ENCODE results near the gene MMP15. TPM values are rescaled to one million over a fixed set of nuclear protein-coding genes. Genes with fewer than 3 reads are reported as not detected.
"Not testable (repeated sequence)": the region's sequence is repeated elsewhere in the genome, so short reads cannot be mapped to it uniquely, and the experiment has no call there.

Gene MMP15
- total RNA-seq, 1 donor from 2014 or later: 16.3 TPM

GRCh38 chr16:58057121-58057520, 31.6 kb downstream of the MMP15 start:
- TF ChIP-seq, protein P1, sequence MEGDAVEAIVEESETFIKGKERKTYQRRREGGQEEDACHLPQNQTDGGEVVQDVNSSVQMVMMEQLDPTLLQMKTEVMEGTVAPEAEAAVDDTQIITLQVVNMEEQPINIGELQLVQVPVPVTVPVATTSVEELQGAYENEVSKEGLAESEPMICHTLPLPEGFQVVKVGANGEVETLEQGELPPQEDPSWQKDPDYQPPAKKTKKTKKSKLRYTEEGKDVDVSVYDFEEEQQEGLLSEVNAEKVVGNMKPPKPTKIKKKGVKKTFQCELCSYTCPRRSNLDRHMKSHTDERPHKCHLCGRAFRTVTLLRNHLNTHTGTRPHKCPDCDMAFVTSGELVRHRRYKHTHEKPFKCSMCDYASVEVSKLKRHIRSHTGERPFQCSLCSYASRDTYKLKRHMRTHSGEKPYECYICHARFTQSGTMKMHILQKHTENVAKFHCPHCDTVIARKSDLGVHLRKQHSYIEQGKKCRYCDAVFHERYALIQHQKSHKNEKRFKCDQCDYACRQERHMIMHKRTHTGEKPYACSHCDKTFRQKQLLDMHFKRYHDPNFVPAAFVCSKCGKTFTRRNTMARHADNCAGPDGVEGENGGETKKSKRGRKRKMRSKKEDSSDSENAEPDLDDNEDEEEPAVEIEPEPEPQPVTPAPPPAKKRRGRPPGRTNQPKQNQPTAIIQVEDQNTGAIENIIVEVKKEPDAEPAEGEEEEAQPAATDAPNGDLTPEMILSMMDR (IDR thresholded peaks at IDR 0.05; ENCODE audit: unreplicated experiment): no peak
- H3K27ac Mint-ChIP-seq: no peak overlapping the region

DNA sequence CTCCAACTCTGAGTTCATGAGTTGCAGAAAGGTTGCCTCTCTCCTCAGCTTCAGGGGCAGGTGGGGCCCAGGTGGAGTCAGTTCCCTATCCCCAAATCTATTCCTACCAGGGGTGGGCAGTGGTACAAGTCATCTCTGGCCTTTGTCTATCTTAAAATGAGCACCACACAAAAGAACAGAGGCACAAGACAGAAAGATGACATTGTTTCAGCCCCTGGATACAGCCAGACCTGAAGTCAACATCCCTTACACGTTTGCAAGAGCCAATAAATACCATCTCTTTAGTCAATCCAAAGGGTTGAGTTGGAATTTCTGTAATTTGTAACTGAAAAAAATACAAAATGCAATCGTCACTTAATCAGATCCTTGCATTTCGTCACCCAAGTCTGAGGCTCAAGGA, 32.2 kb downstream of the MMP15 start:
- Mint-ChIP-seq H3K36me3 (no peaks in the 10 kb centered on the region), H3K27ac (no peak overlapping the region), H3K4me3 (no peak overlapping the region), H3K27me3 (ENCODE audit: low read depth) (no peaks in the 10 kb centered on the region), H3K9me3 (no peaks in the 10 kb centered on the region), H3K4me1 (peaks cover 3% of the 10 kb centered on the region)
- TF ChIP-seq, protein P1 (IDR thresholded peaks at IDR 0.05; ENCODE audit: unreplicated experiment): no peak
- no peak for DNase-seq (ENCODE audit: low spot score in 2 of 2, unreplicated experiment in 2 of 2)

More at GRCh38 chr16:58057121-58057520, 31.6 kb downstream of the MMP15 start:
- H3K27me3 Mint-ChIP-seq (ENCODE audit: low read depth): no peaks in the 10 kb centered on the region
- H3K4me1 Mint-ChIP-seq: peaks cover 3% of the 10 kb centered on the region
- H3K4me3 Mint-ChIP-seq: no peak overlapping the region
- no peak for DNase-seq (ENCODE audit: low spot score in 2 of 2, unreplicated experiment in 2 of 2)
- H3K9me3 Mint-ChIP-seq: no peaks in the 10 kb centered on the region
- no peaks in the 10 kb centered on the region for H3K36me3 Mint-ChIP-seq

- Mint-ChIP-seq H3K4me1 (peaks cover 2% of the 10 kb centered on the region), H3K27me3 (ENCODE audit: low read depth) (no peaks in the 10 kb centered on the region), H3K9me3 (no peaks in the 10 kb centered on the region), H3K36me3 (no peaks in the 10 kb centered on the region), H3K4me3 (no peak overlapping the region), H3K27ac (no peak overlapping the region)
- TF ChIP-seq, protein P1 (IDR thresholded peaks at IDR 0.05; ENCODE audit: unreplicated experiment): no peak
- no peak for DNase-seq (ENCODE audit: low spot score in 2 of 2, unreplicated experiment in 2 of 2)
Observed at GRCh38 chr16:58062821-58063220, 37.3 kb downstream of the MMP15 start.

GRCh38 chr16:58063377-58064076, 38.0 kb downstream of the MMP15 start:
- no peaks in the 10 kb centered on the region for H3K36me3 Mint-ChIP-seq

DNA sequence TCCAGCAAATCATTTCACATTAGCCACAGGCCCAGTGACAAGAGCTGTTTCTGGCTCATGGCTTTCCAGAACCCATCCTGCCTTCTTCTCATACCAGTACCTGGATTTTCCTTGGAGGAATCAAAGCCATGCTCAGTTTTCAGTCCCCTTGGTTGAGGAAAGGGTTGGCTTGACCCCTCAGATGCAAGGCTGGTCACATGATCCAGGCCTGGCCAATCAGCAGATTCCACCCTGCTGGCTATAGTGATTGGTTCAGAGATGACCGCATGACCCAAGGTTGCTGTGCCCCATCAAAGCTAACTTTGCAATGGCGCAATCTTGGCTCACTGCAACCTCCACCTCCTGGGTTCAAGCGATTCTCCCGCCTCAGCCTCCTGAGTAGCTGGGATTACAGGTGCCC, 45.0 kb downstream of the MMP15 start:
- TF ChIP-seq, protein P1 (IDR thresholded peaks at IDR 0.05; ENCODE audit: unreplicated experiment): no peak
- Mint-ChIP-seq H3K9me3 (no peaks in the 10 kb centered on the region), H3K4me1 (no peaks in the 10 kb centered on the region), H3K27ac (no peak overlapping the region), H3K27me3 (ENCODE audit: low read depth) (no peaks in the 10 kb centered on the region), H3K4me3 (no peak overlapping the region), H3K36me3 (no peaks in the 10 kb centered on the region)
- no peak for DNase-seq (ENCODE audit: low spot score in 2 of 2, unreplicated experiment in 2 of 2)

More at GRCh38 chr16:58063377-58064076, 38.0 kb downstream of the MMP15 start:
- no peak overlapping the region for H3K27ac Mint-ChIP-seq
- no peak overlapping the region for H3K4me3 Mint-ChIP-seq
- no peak for DNase-seq (ENCODE audit: low spot score in 2 of 2, unreplicated experiment in 2 of 2)
- no peaks in the 10 kb centered on the region for H3K9me3 Mint-ChIP-seq
- H3K4me1 Mint-ChIP-seq: peaks cover 2% of the 10 kb centered on the region
- no peaks in the 10 kb centered on the region for H3K27me3 Mint-ChIP-seq (ENCODE audit: low read depth)
- TF ChIP-seq, protein P1 (IDR thresholded peaks at IDR 0.05; ENCODE audit: unreplicated experiment): no peak

GRCh38 chr16:58072134-58072533, 46.6 kb downstream of the MMP15 start:
- DNase-seq (ENCODE audit: low spot score in 2 of 2, unreplicated experiment in 2 of 2); H3K4me3 Mint-ChIP-seq; H3K27me3 Mint-ChIP-seq (ENCODE audit: low read depth); H3K36me3 Mint-ChIP-seq; H3K27ac Mint-ChIP-seq; H3K4me1 Mint-ChIP-seq: not testable (repeated sequence)
- H3K9me3 Mint-ChIP-seq: peaks cover 12% of the 10 kb centered on the region

DNA sequence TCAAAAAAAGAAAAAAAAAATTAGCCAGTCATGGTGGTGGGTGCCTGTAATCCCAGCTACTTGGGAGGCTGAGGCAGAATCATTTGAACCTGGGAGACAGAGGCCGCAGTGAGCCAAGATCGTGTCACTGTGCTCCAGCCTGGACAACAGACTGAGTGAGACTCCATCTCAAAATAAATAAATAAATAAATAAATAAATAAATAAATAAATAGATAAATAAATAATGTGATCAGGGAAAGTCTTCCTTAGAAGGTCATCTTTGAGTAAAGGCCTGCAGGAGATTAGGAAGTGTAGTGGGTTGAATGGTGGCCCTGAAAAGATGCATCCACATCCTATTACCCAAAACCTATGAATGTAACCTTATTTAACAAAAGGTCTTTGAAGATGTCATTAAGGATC, 47.5 kb downstream of the MMP15 start:
- H3K27ac Mint-ChIP-seq; H3K4me3 Mint-ChIP-seq; DNase-seq (ENCODE audit: low spot score in 2 of 2, unreplicated experiment in 2 of 2); H3K4me1 Mint-ChIP-seq; H3K27me3 Mint-ChIP-seq (ENCODE audit: low read depth); H3K36me3 Mint-ChIP-seq: not testable (repeated sequence)
- peaks cover 20% of the 10 kb centered on the region for H3K9me3 Mint-ChIP-seq

Data from mesothelial cell of epicardium (in vitro differentiated cells).